ENCODE data around the gene GTPBP2.
"Not testable (repeated sequence)": the region's sequence is repeated elsewhere in the genome, so short reads cannot be mapped to it uniquely, and the experiment has no call there.

The GTPBP2 gene

GRCh38 chr6:43623880-43624785, 4.9 kb downstream of the GTPBP2 start:
- no peak for DNase-seq

DNA sequence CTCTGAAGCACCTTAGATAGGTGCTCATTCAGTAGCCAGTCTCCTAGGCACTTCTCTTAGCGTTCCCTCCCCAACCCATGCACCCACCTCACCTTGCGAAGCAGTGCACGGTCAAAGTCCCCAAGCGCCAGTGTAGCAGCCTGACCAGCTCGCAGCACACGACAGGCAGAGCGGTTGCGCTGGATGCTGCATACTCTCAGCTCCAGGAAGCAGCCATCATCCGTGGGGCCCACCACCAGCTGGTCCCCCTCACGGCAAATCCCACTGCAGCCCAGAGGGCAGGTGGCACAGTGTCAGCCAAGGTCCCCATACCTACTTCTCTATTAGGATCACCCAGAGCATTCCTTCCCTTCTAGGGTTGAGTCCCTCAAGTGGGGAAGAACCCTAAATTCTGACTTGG, 6.5 kb downstream of the GTPBP2 start:
- DNase-seq = no peak

- no peak for DNase-seq
Observed at GRCh38 chr6:43621836-43622180, 7.3 kb downstream of the GTPBP2 start.

- no peak for DNase-seq
Observed at GRCh38 chr6:43621078-43621835, 7.8 kb downstream of the GTPBP2 start.

- DNase-seq = no peak
Observed at GRCh38 chr6:43616725-43617472, 12.2 kb downstream of the GTPBP2 start.

- DNase-seq = no peak
Observed at GRCh38 chr6:43614396-43614730, 14.7 kb downstream of the GTPBP2 start.

DNA sequence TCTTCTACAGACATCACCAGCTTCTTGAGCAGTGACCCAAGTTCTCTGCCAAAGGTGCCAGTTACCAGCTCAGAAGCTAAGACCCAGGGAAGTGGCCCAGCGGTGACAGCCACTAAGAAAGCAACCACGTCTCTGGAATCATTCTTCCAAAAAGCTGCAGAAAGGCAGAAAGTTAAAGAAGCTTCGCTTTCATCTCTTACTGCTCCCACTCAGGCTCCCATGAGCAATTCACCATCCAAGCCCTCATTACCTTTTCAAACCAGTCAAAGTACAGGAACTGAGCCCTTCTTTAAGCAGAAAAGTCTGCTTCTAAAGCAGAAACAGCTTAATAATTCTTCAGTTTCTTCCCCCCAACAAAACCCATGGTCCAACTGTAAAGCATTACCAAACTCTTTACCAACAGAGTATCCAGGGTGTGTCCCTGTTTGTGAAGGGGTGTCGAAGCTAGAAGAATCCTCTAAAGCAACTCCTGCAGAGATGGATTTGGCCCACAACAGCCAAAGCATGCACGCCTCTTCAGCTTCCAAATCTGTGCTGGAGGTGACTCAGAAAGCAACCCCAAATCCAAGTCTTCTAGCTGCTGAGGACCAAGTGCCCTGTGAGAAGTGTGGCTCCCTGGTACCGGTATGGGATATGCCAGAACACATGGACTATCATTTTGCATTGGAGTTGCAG, 15.2 kb downstream of the GTPBP2 start:
- DNase-seq = no peak

DNA sequence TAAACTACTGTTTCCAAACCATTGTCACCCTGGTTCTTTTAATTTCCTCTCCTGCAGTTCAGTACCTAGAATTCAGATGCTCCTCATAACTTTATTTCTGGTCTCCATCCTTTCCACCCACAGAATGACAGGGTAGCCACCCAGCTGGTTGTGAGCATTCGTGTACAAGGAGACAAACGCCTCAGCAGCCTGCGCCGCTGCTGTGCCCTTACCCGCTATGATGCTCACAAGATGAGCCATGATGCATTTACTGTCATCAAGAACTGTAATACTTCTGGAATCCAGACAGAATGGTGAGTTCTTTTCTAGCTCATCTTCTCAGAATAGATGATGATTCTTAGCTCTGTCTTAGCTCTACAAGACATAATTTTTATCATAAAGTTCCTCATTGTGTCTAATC, 18.6 kb downstream of the GTPBP2 start:
- no peak for DNase-seq

- DNase-seq = no peak
Observed at GRCh38 chr6:43609402-43609801, 19.7 kb downstream of the GTPBP2 start.

DNA sequence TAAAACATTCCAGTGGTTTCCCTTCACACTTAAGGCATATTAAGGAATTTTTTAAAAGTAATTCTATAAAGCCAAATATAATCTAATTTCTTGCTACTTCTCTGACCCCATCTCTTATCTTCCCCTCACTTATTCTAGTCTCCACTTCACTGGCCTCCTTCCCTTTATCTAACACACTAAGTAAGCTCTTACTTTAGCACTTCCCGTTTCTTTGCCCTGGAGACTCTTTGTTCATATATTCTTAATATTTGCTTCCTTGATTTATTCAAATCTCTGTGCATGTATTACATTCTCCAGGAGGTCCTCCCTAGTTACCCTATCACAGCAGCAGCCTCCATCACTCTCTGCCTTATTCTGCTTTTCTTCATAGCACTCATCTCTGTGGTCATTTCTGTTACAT, 20.3 kb downstream of the GTPBP2 start:
- peak in 3 of 4 experiments; percentile 25 to 71 (median 60) for DNase-seq

GRCh38 chr6:43608310-43608763, 20.7 kb downstream of the GTPBP2 start:
- DNase-seq = peak; percentile 69 to 81 (median 74)

DNA sequence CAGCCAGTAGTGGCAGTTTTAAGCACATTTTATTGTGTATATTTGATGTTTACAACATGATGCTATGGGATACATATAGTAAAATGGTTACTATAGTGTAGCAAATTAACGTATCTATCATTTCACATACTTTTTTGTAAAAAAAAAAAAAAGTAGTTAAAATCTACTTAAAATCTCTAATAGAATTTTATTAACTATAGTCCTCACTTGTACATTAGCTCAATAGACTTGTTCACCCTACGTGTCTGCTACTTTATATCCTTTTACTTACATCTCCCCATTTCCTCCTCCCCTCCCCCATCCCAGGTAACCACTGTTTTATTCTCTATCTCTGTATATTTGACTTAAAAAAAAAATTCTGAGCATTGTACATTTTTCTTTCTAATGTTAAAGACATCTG, 23.0 kb downstream of the GTPBP2 start:
- DNase-seq = no peak

GRCh38 chr6:43604174-43604573, 24.9 kb downstream of the GTPBP2 start:
- no peak for DNase-seq

DNA sequence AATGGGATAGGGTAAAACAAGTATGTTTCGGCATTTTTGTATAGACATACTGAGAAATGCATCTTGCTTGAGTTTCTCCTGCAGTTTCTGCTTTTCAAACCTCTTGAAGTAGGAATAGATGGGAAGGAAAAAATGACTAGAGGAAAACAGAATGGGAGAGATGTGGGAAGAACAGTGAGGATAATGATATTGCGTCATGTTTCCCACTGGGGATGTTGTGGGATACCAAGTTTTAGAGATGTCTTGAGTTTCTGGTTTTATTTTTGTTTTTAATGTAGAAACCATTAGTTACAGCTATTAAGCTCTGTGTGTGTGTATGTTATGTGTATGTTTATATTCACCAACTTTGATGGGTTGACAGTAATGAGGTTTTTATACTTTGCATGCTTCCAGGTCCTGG, 28.5 kb downstream of the GTPBP2 start:
- DNase-seq = no peak

DNA sequence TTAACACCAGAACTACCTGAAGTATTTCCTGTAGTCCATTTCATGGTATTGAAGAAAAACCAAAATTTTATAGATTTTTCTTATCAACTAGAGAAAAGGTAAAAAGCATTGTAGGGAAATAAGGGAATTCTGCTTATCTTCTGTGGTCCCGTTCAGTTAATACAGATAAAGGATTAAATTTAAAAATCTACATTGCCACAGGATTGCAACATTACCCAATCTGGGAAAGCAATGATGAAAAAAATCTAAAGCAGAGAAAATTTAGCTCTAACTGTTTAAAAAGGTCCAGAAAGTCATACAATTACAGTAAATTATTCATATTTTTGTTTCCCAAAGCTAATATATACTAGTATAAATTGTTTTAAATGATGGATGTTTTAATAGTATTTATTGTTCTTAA, 35.1 kb downstream of the GTPBP2 start:
- no peak for DNase-seq

- DNase-seq = not testable (repeated sequence)
Observed at GRCh38 chr6:43589564-43589963, 39.5 kb downstream of the GTPBP2 start.

DNA sequence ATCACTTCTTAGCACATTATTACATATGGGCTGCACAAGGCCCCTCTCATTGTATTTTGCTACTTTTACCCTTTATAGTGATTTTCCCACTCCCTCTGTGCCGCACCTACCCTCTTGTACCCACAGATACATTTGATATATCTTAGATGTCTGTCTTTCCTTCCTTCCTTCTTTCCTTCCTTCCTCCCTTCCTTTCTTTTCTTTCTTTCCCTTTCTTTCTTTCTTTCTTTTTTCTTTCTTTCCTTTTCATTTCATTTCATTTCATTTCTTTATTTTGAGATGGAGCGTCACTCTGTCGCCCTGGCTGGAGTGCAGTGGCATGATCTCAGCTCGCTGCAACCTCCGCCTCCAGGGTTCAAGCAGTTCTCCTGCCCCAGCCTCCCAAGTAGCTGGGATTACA, 40.9 kb downstream of the GTPBP2 start:
- DNase-seq = no peak

DNA sequence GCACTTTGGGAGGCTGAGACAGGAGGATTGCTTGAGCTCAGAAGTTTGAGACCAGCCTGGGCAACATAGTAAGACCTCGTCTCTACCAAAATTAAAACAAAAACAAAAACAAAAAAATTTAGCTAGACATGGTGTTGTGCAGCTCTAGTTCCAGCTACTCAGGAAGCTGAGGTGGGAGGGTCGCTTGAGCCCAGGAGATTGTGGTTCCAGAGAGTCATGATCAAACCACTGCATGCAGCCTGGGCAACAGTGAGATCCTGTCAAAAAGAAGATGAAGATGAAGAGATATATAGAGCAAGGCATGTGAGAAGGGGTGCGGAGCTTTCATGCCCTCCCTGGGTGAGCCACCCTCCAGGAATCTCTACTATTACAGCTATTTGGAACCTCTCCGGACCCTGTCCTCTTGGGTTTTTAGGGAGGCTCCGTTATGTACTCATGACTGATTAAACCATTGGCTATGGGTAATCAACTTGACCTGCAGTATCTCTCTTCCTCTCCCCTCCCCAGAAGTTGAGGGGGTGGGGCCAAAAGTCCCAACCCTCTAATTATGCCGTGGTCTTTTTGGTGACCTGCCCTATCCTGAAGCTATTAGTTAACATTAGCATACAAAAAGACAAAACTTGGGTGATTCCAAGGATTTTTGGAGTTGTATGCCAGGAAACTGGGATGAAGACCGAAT, 44.0 kb downstream of the GTPBP2 start:
- no peak for DNase-seq

- no peak for DNase-seq
Observed at GRCh38 chr6:43582911-43583310, 46.2 kb downstream of the GTPBP2 start.

DNA sequence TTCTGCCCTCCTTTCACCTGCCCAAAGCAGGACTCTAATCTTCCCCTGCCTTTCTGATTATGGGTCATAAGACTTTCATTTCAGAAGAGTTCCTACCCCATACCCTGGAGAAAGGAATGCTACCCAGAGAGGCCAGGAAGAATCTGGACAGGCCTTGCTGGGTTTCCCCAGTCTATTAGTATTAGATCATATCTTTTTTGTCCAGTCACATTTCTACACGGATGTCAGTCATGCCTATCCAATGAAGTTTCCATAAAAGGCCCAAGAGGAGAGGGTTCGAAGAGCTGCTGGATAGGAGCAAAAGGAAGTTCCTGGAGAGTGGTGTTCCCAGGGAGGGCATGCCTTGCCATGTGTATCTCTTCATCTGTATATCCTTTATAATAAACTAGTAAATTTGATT, 49.9 kb downstream of the GTPBP2 start:
- DNase-seq = no peak

- DNase-seq = no peak
Observed at GRCh38 chr6:43578748-43579147, 50.3 kb downstream of the GTPBP2 start.
